ENCODE data around the gene KCNIP4. TPM values are rescaled to one million over a fixed set of nuclear protein-coding genes. Genes with fewer than 3 reads are reported as not detected.

The KCNIP4 gene
- total RNA-seq, 1 donor from 2014 or later: not detected

DNA sequence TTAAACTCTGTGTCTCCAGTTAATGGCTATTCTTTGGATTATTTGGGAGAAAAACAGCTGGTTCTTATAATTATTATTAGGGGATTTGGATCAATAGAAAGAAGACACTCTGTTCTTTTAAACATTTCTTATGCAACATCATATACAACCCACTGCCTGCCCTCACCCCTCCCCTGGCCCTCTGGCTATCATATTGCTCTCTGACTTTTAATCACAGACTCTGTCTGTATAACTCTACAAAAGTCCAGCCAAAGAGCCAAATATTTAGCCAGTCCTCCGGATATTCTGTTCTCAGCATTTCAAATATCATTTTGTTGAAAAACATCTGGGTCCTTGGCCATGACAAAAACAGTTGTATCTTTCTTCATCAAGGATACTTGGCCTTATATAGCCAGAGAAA lies 1267.3 kb downstream of the KCNIP4 start:
- intact Hi-C loops (cut with micrococcal nuclease): no loop called here
- no peak overlapping the region for H3K27ac ChIP-seq (replicated peaks)
- no peaks in the 10 kb centered on the region for H3K4me1 ChIP-seq
- H3K27me3 ChIP-seq (ENCODE audit: low read depth): peaks cover 53% of the 10 kb centered on the region
- TF ChIP-seq, protein P1, sequence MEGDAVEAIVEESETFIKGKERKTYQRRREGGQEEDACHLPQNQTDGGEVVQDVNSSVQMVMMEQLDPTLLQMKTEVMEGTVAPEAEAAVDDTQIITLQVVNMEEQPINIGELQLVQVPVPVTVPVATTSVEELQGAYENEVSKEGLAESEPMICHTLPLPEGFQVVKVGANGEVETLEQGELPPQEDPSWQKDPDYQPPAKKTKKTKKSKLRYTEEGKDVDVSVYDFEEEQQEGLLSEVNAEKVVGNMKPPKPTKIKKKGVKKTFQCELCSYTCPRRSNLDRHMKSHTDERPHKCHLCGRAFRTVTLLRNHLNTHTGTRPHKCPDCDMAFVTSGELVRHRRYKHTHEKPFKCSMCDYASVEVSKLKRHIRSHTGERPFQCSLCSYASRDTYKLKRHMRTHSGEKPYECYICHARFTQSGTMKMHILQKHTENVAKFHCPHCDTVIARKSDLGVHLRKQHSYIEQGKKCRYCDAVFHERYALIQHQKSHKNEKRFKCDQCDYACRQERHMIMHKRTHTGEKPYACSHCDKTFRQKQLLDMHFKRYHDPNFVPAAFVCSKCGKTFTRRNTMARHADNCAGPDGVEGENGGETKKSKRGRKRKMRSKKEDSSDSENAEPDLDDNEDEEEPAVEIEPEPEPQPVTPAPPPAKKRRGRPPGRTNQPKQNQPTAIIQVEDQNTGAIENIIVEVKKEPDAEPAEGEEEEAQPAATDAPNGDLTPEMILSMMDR (IDR thresholded peaks at IDR 0.05; ENCODE audit: borderline replicate concordance): no peak
- H3K4me3 ChIP-seq: no peak overlapping the region
- H3K36me3 ChIP-seq: no peaks in the 10 kb centered on the region
- no peaks in the 10 kb centered on the region for H3K9me3 ChIP-seq (replicated peaks)
- no peak for DNase-seq

DNA sequence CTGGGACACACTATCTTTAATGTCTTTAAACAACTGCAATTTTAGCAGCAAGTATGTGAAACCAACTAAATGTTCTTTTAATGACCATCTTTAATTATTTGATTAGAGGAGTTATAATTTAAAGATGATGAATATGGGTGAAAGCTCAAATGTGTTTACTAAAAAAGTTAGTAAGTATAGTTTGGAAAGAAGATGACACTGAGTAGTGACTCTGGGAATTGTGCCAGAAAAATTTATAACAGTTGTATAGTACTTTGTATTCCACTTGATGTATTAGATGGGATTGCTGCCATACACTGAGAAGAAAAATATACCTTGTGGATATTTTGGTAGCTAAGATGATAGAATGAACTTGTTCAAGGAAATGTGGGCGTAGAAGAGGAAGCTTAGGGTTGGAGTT lies 1267.8 kb downstream of the KCNIP4 start:
- TF ChIP-seq, protein P1 (IDR thresholded peaks at IDR 0.05; ENCODE audit: borderline replicate concordance): no peak
- H3K4me3 ChIP-seq: no peak overlapping the region
- no peaks in the 10 kb centered on the region for H3K36me3 ChIP-seq
- peaks cover 53% of the 10 kb centered on the region for H3K27me3 ChIP-seq (ENCODE audit: low read depth)
- intact Hi-C loops (cut with micrococcal nuclease): no loop called here
- DNase-seq: no peak
- H3K4me1 ChIP-seq: no peaks in the 10 kb centered on the region
- H3K27ac ChIP-seq (replicated peaks): no peak overlapping the region
- no peaks in the 10 kb centered on the region for H3K9me3 ChIP-seq (replicated peaks)

DNA sequence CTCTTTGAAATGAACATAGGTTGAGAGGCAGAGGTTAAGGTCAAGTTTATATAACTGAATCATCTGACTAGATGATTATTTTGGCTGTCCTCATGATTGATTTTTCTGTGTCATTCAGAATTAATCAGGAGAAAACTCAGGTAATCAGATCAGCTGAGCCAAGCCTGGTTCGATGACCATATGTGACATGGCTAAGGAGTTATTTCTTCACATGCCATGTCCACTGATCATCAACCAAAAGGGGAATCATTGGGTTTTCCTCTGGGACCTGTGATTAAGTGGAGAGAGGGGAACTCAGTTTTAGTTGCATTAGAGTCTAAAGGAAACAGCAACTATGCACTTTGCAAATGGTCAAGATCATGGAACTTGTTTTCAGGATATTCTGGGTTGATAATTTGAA lies 1268.6 kb downstream of the KCNIP4 start:
- Histone ChIP-seq H3K27ac (replicated peaks) (no peak overlapping the region), H3K27me3 (ENCODE audit: low read depth) (peaks cover 53% of the 10 kb centered on the region), H3K4me3 (no peak overlapping the region), H3K4me1 (no peaks in the 10 kb centered on the region), H3K9me3 (replicated peaks) (no peaks in the 10 kb centered on the region), H3K36me3 (no peaks in the 10 kb centered on the region)
- TF ChIP-seq, protein P1 (IDR thresholded peaks at IDR 0.05; ENCODE audit: borderline replicate concordance): no peak
- no peak for DNase-seq
- intact Hi-C loops (cut with micrococcal nuclease): no loop called here

Small RNAs within 50 kb of the gene (microRNA-seq; reads per million reads assigned to microRNA genes)
- not detected for gene MIR7978

All from left ventricle myocardium inferior (tissue), 1 donor.